ENCODE results near the gene ABCG4. TPM values are rescaled to one million over a fixed set of nuclear protein-coding genes. Genes with fewer than 3 reads are reported as not detected.

ABCG4 gene
- total RNA-seq, 4 donors from 2014 or later = 0.14 TPM; not detected in 3

- in situ Hi-C loops (cut with MboI; ENCODE audit: low pct_ligation_motif_present in 1 of 4, low pct_unique_long_range_greater_than_20kb in 1 of 4, low sequenced_read_pairs in 3 of 4) (no loop called here), intact Hi-C loops (cut with DNase I; ENCODE audit: low total_unique reads) (no loop called here)
- WGBS, 2 donors (ENCODE audit: low coverage in 1 of 2) = 22 to 53% methylated on average over 1 to 3 of the region's 3 CpGs
- TF ChIP-seq EP300 (IDR thresholded peaks at IDR 0.05; ENCODE audit: low read depth) (no peak), CTCF (IDR thresholded peaks at IDR 0.05) (no peak), POLR2A (IDR thresholded peaks at IDR 0.05) (no peak), POLR2AphosphoS5 (IDR thresholded peaks at IDR 0.05) (no peak)
- Histone ChIP-seq H3K9me3 (no peaks in the 10 kb centered on the region), H3K27ac (no peak overlapping the region), H3K27me3 (peaks cover 55% of the 10 kb centered on the region), H3K36me3 (no peaks in the 10 kb centered on the region), H3K4me3 (no peak overlapping the region), H3K4me1 (peaks cover 0 to 19% (median 17%) of the 10 kb centered on the region in 4 donors)
- no peak for DNase-seq
Observed at GRCh38 chr11:119145551-119145950, 3.3 kb upstream of the ABCG4 start.

- intact Hi-C loops (cut with DNase I; ENCODE audit: low total_unique reads) (no loop called here), in situ Hi-C loops (cut with MboI; ENCODE audit: low pct_ligation_motif_present in 1 of 4, low pct_unique_long_range_greater_than_20kb in 1 of 4, low sequenced_read_pairs in 3 of 4) (no loop called here)
- Histone ChIP-seq H3K27me3 (peaks cover 48% of the 10 kb centered on the region), H3K4me3 (no peak overlapping the region), H3K4me1 (peaks cover 0 to 19% (median 17%) of the 10 kb centered on the region in 4 donors), H3K36me3 (no peaks in the 10 kb centered on the region), H3K9me3 (no peaks in the 10 kb centered on the region), H3K27ac (no peak overlapping the region)
- no peak for DNase-seq
- WGBS, 2 donors (ENCODE audit: low coverage in 1 of 2) = 59 to 86% methylated on average over 1 to 5 of the region's 6 CpGs
- TF ChIP-seq POLR2A (IDR thresholded peaks at IDR 0.05) (no peak), POLR2AphosphoS5 (IDR thresholded peaks at IDR 0.05) (no peak), EP300 (IDR thresholded peaks at IDR 0.05; ENCODE audit: low read depth) (no peak), CTCF (IDR thresholded peaks at IDR 0.05) (no peak)
Observed at GRCh38 chr11:119147604-119148333, 1.1 kb upstream of the ABCG4 start.

GRCh38 chr11:119148720-119149017 is 183 bp upstream of the ABCG4 start:
- 0 to 3% methylated on average over 2 to 16 of the region's 16 CpGs for WGBS, 2 donors (ENCODE audit: low coverage in 1 of 2)
- no peak for DNase-seq
- Histone ChIP-seq H3K4me3 (peak overlapping the region; percentile 38 to 67 (median 51)), H3K9me3 (no peaks in the 10 kb centered on the region), H3K27ac (no peak overlapping the region), H3K36me3 (no peaks in the 10 kb centered on the region), H3K27me3 (peaks cover 47% of the 10 kb centered on the region), H3K4me1 (peaks cover 0 to 19% (median 17%) of the 10 kb centered on the region in 4 donors)
- no peak for TF ChIP-seq POLR2AphosphoS5 (IDR thresholded peaks at IDR 0.05)
- no peak for TF ChIP-seq EP300 (IDR thresholded peaks at IDR 0.05; ENCODE audit: low read depth)
- TF ChIP-seq POLR2A (IDR thresholded peaks at IDR 0.05) = no peak
- TF ChIP-seq CTCF (IDR thresholded peaks at IDR 0.05) = no peak
- intact Hi-C loops (cut with DNase I; ENCODE audit: low total_unique reads) = no loop called here
- in situ Hi-C loops (cut with MboI; ENCODE audit: low pct_ligation_motif_present in 1 of 4, low pct_unique_long_range_greater_than_20kb in 1 of 4, low sequenced_read_pairs in 3 of 4) = no loop called here

- Histone ChIP-seq H3K27me3 (peaks cover 51% of the 10 kb centered on the region), H3K27ac (no peak overlapping the region), H3K4me3 (peak overlapping the region in 3 of 4 donors; percentile 48 to 67 (median 54)), H3K9me3 (no peaks in the 10 kb centered on the region), H3K4me1 (peaks cover 0 to 17% (median 14%) of the 10 kb centered on the region in 4 donors), H3K36me3 (no peaks in the 10 kb centered on the region)
- no peak for TF ChIP-seq POLR2AphosphoS5 (IDR thresholded peaks at IDR 0.05)
- no peak for TF ChIP-seq POLR2A (IDR thresholded peaks at IDR 0.05)
- TF ChIP-seq CTCF (IDR thresholded peaks at IDR 0.05) = no peak
- no peak for TF ChIP-seq EP300 (IDR thresholded peaks at IDR 0.05; ENCODE audit: low read depth)
- intact Hi-C loops (cut with DNase I; ENCODE audit: low total_unique reads) (no loop called here), in situ Hi-C loops (cut with MboI; ENCODE audit: low pct_ligation_motif_present in 1 of 4, low pct_unique_long_range_greater_than_20kb in 1 of 4, low sequenced_read_pairs in 3 of 4) (no loop called here)
- DNase-seq = no peak
- 40% methylated on average over 30 of the region's 33 CpGs; no CpG with 5 or more reads in 1 of the 2 donors for WGBS, 2 donors (ENCODE audit: low coverage in 1 of 2)
Observed at GRCh38 chr11:119149786-119150275, 979 bp downstream of the ABCG4 start.
